Activated T-helper 1 cell treated with anti-CD3 and anti-CD28 coated beads, Interleukin-2, amount 50 U/mL, for 16 hours (primary cell): Measurements from ENCODE around the gene PLA2G2D.

Experiments used
- DNase-seq, 2 donors: peaks; one replicate each; pipeline ENCODE4 v3.0.0-alpha.2; 2020; ENCODE audit warnings: low read depth in 1 of 2, low spot score in 1 of 2

Gene PLA2G2D

GRCh38 chr1:20069874-20070273, 49.5 kb downstream of the PLA2G2D start, which contains the start of gene PLA2G5:
PLA2G5 (plus strand) TSS chr1:20070194; CDS start chr1:20084831, 14,637 bp downstream.
- no peak for DNase-seq

GRCh38 chr1:20068722-20069121, 50.6 kb downstream of the PLA2G2D start:
- no peak for DNase-seq

- DNase-seq = no peak
Observed at GRCh38 chr1:20063861-20064292, 55.5 kb downstream of the PLA2G2D start.
